ENCODE measurements around the gene CFAP206.

The CFAP206 gene

GRCh38 chr6:87407901-87408720 lies at the start of gene CFAP206:
Gene CFAP206 (plus strand): TSS chr6:87407972. CDS start chr6:87409840, 1,868 bp downstream.
- DNase-seq: no peak

DNA sequence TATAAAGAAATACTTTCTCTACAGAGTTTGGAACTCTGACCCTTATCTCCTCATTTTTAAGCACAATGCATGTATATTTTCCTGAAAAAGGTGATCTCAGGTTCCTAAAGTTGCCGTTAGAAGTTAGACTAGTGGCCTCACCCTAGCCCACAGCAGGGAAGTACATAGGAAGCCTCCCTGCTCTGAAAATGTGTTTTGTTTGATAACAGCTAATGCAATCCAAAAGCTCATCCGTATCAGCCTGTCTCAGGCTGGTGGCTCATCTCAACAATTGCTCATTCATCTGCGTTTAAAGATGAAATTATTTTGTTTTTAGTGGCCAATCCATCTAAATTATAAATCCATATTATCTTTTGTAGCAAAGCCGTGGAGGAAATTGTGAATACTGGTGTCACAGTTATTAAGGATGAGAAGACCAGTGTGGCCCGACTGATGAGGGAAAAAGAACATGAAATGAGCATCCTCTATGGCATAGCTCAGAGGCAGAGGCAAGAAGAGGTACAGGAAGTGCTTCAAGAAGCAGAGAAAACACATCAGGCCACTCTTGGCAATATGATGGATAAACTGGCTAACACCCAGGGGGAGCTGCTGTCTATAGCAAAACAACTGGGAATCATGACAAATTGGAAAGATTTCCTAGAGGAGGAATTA lies 43.0 kb upstream of the CFAP206 start:
- DNase-seq: no peak

DNA sequence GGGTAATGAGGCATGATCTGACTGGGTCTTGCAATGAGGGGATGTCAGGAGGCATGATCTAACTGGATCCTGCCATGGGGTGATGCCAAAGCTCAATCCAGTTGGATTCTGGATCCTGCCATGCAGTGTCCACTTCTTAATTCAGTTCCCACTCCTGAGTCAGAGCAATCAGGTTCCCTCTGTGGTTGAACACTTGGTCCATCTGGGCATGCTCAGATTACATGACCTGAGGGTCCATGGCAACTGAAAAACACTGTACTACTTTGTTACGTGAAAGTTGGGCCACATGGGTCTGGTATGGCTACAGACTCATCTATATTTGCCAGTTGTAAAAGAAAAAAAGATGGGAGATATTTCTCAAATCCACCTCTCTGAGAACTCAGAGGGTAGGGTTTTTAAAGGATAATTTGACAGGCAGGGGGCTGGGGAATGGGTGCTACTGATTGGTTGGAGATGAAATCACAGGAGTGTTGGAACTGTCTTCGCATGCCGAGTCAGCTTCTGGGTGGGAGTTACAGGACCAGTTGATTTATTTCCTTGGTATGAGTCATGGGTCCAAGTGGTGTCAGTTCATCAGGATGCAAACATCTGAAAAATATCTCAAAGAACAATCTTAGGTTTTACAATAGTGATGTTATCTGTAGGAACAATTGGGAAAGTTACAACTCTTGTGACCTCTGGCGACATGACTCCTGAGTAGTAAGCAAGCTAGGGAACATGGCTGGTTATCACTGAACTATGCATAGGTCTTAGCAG lies 41.5 kb upstream of the CFAP206 start:
- DNase-seq: no peak

DNA sequence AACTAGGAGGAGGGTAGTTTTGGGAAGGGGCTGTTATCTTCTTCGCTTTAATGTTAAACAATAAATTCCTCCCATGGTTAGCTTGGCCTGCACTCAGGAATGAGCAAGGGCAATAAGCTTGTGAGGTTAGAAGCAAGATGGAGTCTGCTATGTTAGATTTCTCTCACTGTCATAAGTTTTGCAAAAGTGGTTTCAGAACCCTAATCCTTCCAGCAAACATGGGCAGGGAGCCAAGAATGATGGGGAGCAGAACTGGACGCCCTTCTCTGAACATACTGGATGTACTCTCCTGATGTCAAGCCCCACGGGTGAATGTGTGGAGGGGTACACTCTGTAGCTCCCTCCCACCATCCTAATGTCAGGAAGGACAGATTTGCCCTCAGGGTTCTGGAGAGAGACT lies 40.9 kb upstream of the CFAP206 start:
- no peak for DNase-seq

DNA sequence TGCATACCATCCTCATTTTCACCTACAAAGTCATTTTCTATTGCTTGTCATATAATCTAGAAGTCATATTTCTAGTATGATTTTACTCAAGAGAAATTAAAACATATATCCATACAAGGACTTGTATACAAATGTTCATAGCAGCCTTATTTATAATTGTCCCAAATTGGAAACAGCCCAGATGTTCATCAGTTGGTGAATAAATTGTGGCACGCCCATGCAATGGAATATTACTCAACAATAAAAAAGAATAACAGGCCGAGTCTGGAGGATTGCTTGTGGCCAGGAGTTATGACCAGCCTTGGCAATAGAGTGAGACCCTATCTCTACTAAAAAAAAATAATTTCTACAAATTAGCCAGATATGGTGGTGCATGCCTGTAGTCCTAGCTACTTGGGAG lies 34.4 kb upstream of the CFAP206 start:
- no peak for DNase-seq

DNA sequence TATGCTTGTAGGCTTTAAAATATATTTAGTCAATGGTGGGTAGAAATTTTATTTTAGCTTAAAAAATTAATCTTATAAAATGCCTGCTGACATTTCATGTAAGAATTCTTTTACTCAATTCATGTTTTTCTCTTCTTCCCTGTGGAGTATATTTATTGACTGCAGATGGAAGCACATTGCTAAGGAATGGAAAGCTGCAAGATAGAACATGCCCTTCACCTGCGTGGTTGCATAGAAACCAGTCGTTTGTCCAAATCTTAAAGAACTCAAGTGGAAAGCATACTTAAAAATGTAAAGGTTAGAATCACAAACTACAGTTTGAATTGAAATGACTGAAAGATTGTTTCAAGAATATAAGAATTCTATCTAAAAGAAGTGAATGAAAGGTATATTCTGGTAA lies 32.5 kb upstream of the CFAP206 start:
- DNase-seq: no peak

GRCh38 chr6:87376643-87377042 lies 31.1 kb upstream of the CFAP206 start:
- DNase-seq: no peak

DNA sequence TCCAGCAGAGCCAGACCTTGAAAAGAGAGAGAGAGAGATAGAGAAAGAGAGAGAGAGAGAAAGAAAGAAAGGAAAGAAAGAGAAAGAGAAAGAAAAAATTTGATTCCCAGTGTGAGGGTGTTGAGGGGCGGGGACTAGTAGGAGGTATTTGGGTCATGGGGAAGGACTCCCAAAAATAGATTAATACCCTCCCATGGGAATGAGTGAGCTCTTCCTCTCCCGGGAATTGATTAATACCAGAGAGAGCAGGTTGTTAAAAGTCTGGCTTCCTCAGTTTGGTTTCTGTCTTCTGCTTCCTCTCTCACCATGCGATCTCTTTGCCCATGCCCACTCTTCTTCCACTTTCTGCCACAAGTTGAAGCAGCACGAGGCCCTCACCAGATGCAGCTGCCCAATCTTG lies 28.8 kb upstream of the CFAP206 start:
- no peak for DNase-seq

GRCh38 chr6:87382861-87383260 lies 24.9 kb upstream of the CFAP206 start:
- DNase-seq: no peak

- DNase-seq: no peak
Measured at GRCh38 chr6:87384038-87384437, 23.7 kb upstream of the CFAP206 start.

- DNase-seq: no peak
Measured at GRCh38 chr6:87384449-87384848, 23.3 kb upstream of the CFAP206 start.

GRCh38 chr6:87391334-87391733 lies 16.4 kb upstream of the CFAP206 start:
- no peak for DNase-seq

DNA sequence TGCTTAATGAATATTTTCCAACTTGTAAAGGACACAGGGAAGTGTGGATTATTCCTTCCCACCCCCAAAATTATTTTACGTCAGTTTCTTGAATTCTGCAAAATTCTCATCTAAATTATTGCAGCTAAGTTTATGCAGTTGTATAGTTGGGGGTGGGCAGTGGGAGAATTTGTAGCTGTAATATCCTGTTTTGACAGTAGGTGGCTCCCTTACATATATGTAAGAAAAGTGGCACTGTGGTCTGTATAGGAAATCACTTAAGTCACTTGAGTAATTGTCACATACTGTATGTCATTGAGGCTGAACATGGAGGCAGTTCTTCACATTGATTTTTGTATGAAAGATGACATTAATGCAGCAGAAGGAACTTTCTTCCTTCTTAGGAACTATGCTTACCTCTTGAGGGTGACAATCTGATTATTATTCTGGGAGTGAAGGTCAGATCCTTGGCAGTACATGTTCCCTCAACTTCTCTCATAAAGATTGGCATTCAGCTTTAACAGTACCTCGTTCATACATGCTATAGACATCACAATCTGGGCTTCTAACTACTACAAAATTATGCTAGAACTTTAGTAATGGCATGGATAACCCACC lies 14.6 kb upstream of the CFAP206 start:
- peak; percentile 27 for DNase-seq

DNA sequence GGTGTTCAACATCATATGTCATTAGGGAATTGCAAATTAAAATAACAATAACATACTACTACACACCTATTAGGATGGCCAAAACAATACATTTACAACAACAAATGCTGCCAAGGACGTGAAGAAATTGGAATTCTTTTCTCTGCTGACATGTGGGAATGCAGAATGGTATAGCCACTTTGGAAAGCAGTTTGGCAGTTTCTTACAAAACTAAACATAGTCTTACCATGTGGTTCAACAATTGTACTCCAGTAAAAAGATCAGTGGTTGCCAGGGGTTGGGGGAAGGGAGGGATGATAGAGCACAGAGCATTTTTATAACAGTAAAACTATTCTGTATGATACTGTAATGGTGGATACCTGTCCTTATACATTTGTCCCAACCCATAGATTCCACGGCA lies 12.3 kb upstream of the CFAP206 start:
- DNase-seq: no peak

- DNase-seq: peak; percentile 21
Measured at GRCh38 chr6:87396595-87397392, 11.0 kb upstream of the CFAP206 start.

GRCh38 chr6:87397656-87398055 lies 10.1 kb upstream of the CFAP206 start:
- no peak for DNase-seq

- DNase-seq: no peak
Measured at GRCh38 chr6:87401832-87402231, 5.9 kb upstream of the CFAP206 start.

GRCh38 chr6:87407561-87407900 lies 241 bp upstream of the CFAP206 start:
- DNase-seq: no peak

DNA sequence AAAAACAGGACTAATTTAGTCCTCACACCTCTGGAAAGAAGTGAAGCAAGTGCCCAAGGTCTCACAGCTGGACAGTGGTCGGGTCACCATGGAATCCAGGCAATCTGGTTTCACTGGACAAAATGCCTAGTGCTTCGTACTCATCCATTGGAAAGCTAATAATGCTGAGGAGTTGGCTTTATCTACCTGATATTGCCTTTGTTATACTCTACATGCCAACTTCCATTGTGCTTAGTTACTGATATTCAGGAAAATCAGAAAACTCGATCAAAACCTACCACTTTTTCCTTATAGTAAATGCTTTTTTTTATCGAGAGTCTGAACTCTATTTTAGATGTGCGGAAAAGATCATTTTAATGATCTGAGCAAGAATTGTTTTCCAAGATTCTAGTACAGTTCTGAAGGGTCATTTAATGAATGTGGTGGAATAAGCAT lies 966 bp downstream of the CFAP206 start:
- DNase-seq: no peak

DNA sequence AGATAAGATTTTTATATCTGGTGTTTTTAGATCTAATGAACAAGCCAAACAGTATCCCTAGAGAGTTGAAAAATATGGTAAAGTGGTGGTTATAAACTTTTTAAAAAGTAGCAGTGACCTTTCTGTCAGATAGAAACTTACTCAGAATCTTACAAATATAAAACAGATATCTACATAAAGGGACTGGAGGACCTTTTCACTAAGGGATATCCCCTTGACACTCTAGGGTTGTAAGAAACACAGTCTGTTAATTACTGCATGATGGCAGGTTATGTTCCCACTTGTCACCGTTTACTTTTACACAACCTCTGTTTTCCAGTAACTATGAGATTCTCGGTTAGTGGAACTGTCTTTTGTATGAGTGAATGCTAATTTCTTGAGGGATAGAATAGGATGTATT lies 11.5 kb downstream of the CFAP206 start:
- DNase-seq: no peak

GRCh38 chr6:87420360-87420759 lies 12.6 kb downstream of the CFAP206 start:
- no peak for DNase-seq

DNA sequence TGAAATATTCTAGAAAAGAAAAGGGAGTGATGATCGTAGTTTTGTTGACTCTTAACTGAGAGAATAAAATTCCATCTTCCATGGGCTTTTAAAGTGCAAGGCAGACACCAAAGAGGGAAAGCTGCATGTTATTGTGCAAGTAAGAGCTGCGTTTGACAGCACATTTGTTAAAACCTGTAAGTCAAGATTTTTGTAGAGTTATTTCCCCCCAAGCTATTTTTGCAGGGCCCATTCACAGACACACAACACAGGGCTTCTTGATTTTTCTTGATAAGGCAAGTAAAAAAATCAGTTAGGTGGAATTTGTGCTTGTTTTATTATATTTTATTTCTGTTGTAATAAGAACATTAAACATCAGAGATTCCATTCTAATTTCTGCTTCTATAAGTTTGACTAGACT lies 13.8 kb downstream of the CFAP206 start:
- DNase-seq: no peak

DNA sequence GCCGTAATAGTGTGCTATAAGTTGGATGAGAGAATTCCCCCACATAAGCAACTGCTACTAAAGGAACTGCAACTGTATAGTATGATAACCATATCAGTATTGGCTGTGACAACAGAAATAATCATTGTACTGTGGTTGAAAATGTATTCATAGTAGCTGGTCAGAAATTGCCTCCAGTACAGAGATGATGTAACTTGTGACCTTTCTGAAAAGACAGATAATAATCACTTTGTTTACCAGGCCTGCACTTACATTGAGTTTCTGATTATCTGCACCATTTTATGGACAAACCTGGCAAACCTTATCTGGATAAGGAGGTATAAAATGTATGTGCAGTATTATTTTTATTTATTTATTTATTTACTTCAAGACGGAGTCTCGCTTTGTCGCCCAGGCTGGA lies 19.0 kb downstream of the CFAP206 start:
- DNase-seq: no peak

All from SIG-M5 (cell line).